HG03457 (cell line): ENCODE results near the gene PTTG2.
"Not testable (repeated sequence)": the region's sequence is repeated elsewhere in the genome, so short reads cannot be mapped to it uniquely, and the experiment has no call there.

Experiments used
- ATAC-seq: cut with Tn5 transposase; IDR thresholded peaks from one replicate; pipeline ENCODE4 v1.9.1; 2021; ENCODE audit warnings: moderate number of reproducible peaks; ENCODE audit not compliant: unreplicated experiment

Gene PTTG2

GRCh38 chr4:37953620-37954293, 6.4 kb upstream of the PTTG2 start:
- no peak for ATAC-seq

DNA sequence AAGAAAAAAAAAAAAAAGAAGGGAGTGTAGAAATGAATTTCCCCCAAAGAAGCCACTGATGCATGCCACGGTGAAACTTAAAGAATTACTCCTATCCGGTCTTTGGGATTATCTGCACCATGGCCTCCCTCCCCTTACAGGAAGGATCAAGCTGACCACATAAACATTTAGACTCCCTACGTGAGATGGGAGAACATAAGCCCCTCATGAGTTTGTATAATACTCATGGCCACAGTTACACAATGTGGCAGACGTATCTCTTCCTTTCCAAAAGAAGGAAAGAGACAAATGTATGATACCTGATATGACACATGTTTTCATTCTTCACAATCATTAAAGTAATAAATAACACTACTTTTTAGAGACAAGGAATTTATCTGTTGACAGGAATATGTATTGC, 3.3 kb upstream of the PTTG2 start:
- ATAC-seq: no peak

DNA sequence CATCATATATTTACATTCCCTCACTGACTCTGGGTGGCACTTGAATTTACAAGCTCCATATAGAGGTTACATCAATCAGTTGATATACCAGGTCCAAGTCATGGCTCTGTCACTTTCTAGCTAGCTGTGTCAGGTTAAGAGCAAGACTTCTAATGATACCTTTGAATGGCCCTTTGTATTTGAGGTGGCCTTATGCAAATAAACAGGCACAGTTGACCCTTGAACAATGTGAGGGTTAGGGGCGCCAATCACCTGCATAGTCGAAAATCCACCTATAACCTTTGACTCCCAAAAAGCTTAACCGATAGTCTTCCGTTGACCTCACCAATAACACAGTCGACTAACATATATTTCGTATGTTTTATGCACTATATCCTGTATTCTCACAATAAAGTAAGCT, 1.3 kb upstream of the PTTG2 start:
- ATAC-seq: no peak

DNA sequence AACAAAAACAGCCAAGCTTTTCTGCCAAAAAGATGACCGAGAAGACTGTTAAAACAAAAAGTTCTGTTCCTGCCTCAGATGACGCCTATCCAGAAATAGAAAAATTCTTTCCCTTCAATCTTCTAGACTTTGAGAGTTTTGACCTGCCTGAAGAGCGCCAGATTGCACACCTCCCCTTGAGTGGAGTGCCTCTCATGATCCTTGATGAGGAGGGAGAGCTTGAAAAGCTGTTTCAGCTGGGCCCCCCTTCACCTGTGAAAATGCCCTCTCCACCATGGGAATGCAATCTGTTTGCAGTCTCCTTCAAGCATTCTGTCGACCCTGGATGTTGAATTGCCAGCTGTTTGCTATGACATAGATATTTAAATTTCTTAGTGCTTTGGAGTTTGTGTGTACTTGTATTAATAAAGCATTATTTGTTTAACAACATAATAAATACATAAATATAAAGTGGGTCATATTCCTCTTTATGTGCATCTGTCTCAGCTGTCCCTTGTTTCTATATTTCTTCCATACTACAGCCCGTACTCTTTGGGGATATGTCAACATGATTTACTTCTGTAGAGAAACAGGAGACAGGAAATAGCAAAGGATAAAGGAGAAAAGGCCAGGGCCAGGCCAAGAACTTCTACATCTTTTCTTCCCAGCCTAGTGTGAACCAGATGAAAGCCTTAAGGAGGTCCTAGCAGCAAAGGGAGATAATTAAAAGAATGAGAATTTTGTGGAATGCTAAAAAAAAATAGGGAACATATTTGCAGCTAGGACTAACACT, 667 bp downstream of the PTTG2 start:
- no peak for ATAC-seq

GRCh38 chr4:37964734-37965457, 4.7 kb downstream of the PTTG2 start:
- no peak for ATAC-seq

- no peak for ATAC-seq
Measured at GRCh38 chr4:37966044-37966443, 5.8 kb downstream of the PTTG2 start.

GRCh38 chr4:37967736-37968135, 7.5 kb downstream of the PTTG2 start:
- ATAC-seq: no peak

DNA sequence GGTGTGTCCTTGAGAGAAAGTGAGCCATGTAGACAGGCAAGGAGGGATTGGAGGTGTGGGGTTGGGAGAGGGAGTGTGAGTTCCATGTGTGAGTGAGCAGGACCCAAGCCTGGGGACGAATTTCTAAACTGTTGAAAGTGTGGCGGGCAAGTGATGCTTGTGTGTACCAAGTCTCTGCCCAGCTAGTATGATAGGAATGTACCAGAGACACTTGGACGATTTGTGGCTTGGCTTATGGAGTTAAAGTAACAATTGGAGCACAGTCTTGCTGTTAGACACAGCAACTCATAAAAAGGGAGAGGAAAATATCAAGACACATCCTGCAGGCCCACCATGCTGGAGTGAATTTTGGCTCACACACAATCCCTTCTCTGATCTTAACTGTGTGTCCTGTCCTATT, 8.5 kb downstream of the PTTG2 start:
- no peak for ATAC-seq

DNA sequence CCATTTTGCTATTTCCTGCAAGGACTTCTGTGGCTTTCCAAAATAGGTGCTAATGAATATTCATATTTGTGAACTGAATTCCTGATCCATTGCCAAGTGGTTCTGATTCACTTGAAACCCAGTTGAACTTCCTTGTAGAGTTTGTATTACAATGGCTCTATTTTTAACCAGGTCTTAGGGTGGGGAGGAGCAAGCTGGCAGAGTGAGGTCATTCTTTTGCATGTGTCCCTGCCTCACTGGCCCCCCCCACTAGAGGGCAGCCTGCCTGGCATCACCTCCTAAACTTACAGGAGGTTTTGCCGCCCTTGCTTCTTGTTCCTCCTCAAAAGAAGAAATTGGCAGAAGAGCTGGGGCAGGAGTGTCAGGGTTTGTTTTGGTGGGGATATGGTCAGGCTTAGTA, 10.5 kb downstream of the PTTG2 start:
- ATAC-seq: no peak

DNA sequence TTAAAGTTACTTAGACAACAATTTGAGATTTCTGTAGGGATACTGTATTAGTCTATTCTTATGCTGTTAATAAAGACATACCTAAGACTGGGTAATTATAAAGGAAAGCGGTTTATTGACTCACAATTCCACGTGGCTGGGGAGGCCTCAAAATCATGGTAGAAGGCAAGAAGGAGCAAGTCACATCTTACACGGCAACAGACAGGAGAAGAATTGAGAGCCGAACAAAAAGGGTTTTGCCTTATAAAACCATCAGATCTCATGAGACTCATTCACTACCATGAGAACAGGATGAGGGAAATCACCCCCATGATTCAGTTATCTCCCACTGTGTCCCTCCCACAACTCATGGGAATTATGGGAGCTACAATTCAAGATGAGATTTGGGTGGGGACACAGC, 11.0 kb downstream of the PTTG2 start:
- ATAC-seq: no peak

DNA sequence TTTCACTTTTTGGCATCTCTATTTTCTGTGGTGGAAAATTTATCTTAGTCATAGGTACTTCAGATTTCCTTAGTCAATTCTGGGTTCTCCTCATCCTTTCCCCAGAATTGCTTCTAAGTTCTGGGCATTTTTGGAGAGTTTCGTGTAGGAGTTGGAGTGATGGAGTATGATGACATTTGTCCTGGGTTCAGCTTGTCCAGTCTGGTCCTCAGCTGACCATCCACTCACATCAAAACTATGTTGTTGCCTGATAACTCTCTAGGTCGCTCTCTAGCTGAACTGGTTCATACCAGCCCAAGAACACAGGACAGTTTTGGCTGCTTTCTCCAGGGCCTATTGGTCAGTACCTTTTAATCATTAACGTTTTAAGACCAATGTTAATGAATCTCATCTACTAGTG, 13.2 kb downstream of the PTTG2 start:
- ATAC-seq: no peak

DNA sequence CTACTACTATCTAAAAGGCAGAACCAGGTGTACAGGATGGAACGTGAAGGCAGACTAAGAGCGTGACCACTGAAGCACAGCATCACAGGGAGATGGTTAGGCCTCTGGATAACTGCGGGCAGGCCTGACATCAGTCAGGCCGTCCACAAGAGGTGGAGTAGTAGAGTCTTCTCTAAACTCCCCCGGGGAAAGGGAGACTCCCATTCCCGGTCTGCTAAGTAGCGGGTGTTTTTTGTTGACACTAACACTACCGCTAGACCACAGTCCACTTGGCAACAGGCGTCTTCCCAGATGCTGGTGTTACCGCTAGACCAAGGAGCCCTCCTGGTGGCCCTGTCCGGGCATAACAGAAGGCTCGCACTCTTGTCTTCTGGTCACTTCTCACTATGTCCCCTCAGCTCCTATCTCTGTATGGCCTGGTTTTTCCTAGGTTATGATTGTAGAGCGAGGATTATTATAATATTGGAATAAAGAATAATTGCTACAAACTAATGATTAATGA, 15.2 kb downstream of the PTTG2 start:
- not testable (repeated sequence) for ATAC-seq

DNA sequence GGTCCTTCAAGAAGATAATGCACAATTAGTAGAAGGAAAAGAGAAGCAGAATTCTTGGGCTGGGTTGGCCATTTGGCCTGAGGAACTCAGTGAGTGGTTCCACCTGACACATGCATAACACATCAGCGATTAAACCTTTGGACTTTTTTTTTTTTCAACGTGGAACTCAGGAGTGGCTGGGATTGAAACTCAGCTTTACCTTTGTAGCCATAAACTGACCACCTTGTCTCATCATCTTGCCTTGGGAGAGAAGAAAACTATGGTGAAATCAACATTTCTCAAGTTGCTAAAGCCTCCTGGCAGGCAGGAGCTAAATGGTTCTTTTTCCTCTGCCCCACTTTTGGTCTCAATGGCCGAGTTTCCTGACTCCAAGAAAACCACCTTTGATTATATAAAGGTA, 16.3 kb downstream of the PTTG2 start:
- ATAC-seq: no peak

DNA sequence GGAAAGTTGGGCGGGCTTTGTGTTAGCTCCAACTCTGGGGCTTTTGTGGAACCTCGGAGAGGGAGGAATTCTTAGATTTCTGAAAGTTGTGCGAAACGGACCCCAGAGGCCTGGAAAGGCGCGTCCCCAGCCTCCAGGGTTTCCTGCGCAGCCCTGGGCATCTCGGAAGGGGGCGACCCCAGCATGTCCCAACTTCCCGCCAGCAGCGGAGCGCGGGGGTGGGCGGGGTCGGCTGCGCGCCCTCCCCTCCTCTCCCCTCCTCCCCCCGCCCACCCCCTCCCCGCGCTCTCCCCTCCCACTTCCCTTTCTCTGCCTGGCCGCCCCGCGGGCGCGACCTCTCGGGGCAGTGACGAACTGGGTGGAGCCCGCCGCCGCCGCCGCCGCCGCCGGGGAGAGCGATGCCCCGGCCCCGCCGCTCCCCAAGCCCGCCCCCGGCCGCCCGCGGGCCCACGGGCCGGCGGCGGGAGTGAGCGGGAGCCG, 16.8 kb downstream of the PTTG2 start:
- peak; percentile 72 for ATAC-seq

DNA sequence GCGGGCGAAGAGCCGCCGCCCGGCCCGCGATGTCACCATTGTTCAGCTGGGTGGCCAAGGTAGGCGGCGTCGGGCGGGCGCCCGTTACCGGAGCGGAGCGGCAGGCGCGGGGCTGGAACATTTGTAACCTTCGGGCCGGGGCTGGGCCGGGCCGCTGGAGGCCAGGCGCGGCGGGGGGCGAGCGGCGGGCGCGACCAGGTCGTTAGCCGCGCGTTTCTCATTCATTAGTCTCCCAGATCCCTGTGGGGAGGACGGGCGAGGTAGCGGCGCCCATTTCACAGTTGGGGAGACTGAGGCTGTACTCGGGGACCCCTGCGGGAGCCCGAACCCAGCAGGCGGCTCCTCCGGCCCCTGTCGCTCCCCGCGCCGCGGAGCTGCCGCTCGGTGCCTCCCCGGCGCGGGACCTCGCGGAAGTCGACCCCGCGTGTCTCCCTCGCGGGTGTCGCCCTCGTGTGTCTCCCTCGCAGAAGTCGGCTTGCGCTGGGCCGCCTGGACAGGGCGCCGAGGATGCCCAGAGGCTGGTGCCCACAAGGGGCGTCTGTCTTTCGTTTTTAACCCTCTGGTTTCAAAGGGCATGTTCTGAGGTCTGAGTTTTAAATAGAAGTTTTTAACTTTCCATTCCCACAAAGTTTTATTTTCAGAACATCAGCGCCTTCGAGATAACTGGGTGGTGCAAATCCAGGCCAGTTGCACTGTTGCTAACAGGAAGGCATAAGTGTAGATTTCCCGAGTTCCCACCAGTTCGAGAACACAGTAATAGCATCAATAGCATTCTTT, 17.5 kb downstream of the PTTG2 start:
- ATAC-seq: peak; percentile 60

DNA sequence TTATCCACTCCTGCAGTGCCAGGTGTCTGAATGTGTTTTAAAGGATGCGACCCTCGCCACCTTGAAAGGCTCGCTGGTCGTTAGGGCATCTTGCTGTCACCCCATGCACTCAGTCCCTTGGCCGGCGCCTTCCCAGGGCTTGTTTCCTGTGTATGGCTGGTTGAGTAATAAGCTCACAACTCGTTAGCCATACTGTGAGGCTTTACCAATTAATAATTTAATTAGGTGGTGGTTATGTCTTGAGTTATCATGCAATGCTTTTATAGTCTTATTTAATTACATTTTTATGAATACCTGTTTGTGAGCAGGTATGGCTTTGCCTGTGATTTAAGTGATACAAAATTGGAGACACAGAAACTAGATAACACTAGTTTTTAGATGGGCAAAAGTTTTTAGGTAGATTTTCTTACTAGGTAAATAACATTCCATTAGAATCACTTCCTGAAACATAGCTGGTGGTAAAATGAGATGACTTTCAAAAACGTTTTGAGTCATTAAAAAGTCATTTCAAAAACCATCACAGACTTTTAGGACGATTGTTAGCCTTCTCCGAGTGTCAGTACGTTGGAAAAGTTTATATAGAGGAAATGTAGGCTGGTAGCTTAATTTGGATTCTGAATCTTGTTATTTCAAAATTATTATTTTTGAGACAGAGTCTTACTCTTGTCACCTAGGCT, 18.2 kb downstream of the PTTG2 start:
- peak; percentile 36 for ATAC-seq

GRCh38 chr4:37980246-37980645, 20.0 kb downstream of the PTTG2 start:
- ATAC-seq: no peak

DNA sequence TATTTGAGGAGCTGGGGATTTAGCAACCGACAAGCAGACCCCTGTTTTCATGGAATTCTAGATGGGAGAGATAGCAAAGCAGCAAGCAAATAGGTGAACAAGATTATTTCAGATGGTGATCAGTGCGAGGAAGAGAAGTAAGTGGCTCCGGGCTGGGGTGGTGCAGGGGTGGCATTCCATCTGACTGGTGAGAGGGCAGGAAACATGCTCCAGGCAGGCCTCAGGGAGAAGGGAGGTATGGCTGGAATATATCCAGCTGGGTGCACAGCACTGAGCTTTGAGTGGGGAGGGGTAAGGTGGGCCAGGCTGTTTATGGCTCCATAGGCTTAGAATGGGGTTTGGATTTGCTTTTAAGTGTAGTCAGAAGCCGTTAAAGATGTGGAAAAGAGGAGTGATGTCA, 21.2 kb downstream of the PTTG2 start:
- no peak for ATAC-seq

GRCh38 chr4:37981844-37982720, 21.9 kb downstream of the PTTG2 start:
- no peak for ATAC-seq
